ENCODE results near the gene ACSL3. TPM values are rescaled to one million over a fixed set of nuclear protein-coding genes. Genes with fewer than 3 reads are reported as not detected.

Gene ACSL3
- total RNA-seq, 1 donor from 2014 or later, result 87.0 TPM

- Mint-ChIP-seq H3K27ac (ENCODE audit: unreplicated experiment) (no peak overlapping the region), H3K4me1 (ENCODE audit: low read depth, unreplicated experiment) (no peaks in the 10 kb centered on the region), H3K9me3 (ENCODE audit: unreplicated experiment) (no peaks in the 10 kb centered on the region), H3K27me3 (ENCODE audit: unreplicated experiment) (no peaks in the 10 kb centered on the region), H3K36me3 (ENCODE audit: unreplicated experiment) (no peaks in the 10 kb centered on the region), H3K4me3 (ENCODE audit: unreplicated experiment) (no peak overlapping the region)
- TF ChIP-seq, protein P1, sequence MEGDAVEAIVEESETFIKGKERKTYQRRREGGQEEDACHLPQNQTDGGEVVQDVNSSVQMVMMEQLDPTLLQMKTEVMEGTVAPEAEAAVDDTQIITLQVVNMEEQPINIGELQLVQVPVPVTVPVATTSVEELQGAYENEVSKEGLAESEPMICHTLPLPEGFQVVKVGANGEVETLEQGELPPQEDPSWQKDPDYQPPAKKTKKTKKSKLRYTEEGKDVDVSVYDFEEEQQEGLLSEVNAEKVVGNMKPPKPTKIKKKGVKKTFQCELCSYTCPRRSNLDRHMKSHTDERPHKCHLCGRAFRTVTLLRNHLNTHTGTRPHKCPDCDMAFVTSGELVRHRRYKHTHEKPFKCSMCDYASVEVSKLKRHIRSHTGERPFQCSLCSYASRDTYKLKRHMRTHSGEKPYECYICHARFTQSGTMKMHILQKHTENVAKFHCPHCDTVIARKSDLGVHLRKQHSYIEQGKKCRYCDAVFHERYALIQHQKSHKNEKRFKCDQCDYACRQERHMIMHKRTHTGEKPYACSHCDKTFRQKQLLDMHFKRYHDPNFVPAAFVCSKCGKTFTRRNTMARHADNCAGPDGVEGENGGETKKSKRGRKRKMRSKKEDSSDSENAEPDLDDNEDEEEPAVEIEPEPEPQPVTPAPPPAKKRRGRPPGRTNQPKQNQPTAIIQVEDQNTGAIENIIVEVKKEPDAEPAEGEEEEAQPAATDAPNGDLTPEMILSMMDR (IDR thresholded peaks at IDR 0.05; ENCODE audit: partially characterized antibody, unreplicated experiment), result no peak
- no peak for DNase-seq
These were observed 37.5 kb upstream of the ACSL3 start for GRCh38 chr2:222823183-222823930.

DNA sequence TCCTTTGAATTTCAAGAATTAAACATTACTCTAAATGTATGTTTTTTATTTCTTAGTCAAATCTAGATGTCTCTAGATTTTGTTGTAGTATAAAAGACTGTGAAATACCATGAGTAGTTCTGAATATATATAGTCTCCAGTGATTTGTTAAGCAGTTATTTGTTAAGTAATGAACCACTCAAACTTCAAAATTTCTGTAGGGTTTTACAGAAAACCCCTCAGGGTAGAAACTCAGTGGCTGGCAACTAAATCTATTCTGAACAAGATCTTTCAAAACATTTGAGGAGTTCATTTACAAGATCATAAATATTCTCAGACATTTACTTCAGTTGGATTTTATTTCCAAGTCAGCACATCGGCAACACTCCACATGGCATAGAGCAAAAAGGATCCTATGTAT lies 35.8 kb upstream of the ACSL3 start:
- TF ChIP-seq, protein P1 (IDR thresholded peaks at IDR 0.05; ENCODE audit: partially characterized antibody, unreplicated experiment), result no peak
- no peaks in the 10 kb centered on the region for H3K36me3 Mint-ChIP-seq (ENCODE audit: unreplicated experiment)
- H3K27ac Mint-ChIP-seq (ENCODE audit: unreplicated experiment), result no peak overlapping the region
- H3K27me3 Mint-ChIP-seq (ENCODE audit: unreplicated experiment), result no peaks in the 10 kb centered on the region
- no peak overlapping the region for H3K4me3 Mint-ChIP-seq (ENCODE audit: unreplicated experiment)
- H3K9me3 Mint-ChIP-seq (ENCODE audit: unreplicated experiment), result no peaks in the 10 kb centered on the region
- no peak for DNase-seq
- no peaks in the 10 kb centered on the region for H3K4me1 Mint-ChIP-seq (ENCODE audit: low read depth, unreplicated experiment)

- no peak overlapping the region for H3K27ac Mint-ChIP-seq (ENCODE audit: unreplicated experiment)
- no peak overlapping the region for H3K4me3 Mint-ChIP-seq (ENCODE audit: unreplicated experiment)
- H3K36me3 Mint-ChIP-seq (ENCODE audit: unreplicated experiment), result no peaks in the 10 kb centered on the region
- no peak for DNase-seq
- no peaks in the 10 kb centered on the region for H3K4me1 Mint-ChIP-seq (ENCODE audit: low read depth, unreplicated experiment)
- TF ChIP-seq, protein P1 (IDR thresholded peaks at IDR 0.05; ENCODE audit: partially characterized antibody, unreplicated experiment), result no peak
- H3K9me3 Mint-ChIP-seq (ENCODE audit: unreplicated experiment), result peaks cover 1% of the 10 kb centered on the region
- no peaks in the 10 kb centered on the region for H3K27me3 Mint-ChIP-seq (ENCODE audit: unreplicated experiment)
These were observed 33.4 kb upstream of the ACSL3 start for GRCh38 chr2:222827417-222827816.

- Mint-ChIP-seq H3K27ac (ENCODE audit: unreplicated experiment) (no peak overlapping the region), H3K4me1 (ENCODE audit: low read depth, unreplicated experiment) (no peaks in the 10 kb centered on the region), H3K36me3 (ENCODE audit: unreplicated experiment) (no peaks in the 10 kb centered on the region), H3K27me3 (ENCODE audit: unreplicated experiment) (no peaks in the 10 kb centered on the region), H3K9me3 (ENCODE audit: unreplicated experiment) (peaks cover 1% of the 10 kb centered on the region), H3K4me3 (ENCODE audit: unreplicated experiment) (no peak overlapping the region)
- TF ChIP-seq, protein P1 (IDR thresholded peaks at IDR 0.05; ENCODE audit: partially characterized antibody, unreplicated experiment), result no peak
- DNase-seq, result no peak
These were observed 32.3 kb upstream of the ACSL3 start for GRCh38 chr2:222828572-222828971.

DNA sequence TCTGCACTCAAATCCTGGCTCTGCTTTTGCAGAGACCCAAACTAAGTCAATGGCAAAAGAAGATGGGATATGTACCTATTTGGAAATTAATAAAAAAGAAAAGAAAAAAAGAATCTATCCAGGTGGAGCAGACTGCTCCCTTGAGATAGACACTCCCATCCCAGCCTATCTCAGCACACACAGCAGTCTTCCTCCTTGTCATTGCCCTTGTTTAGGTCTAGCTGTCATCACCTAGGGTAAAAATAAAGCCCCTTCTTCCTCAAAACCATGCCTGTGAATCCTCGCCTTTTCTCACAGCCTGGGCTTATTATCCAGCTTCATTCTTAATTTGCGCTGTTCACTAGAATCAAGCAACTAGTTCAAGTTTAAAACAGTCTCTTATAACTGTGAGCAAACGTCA lies 30.7 kb upstream of the ACSL3 start:
- Mint-ChIP-seq H3K27me3 (ENCODE audit: unreplicated experiment) (no peaks in the 10 kb centered on the region), H3K4me3 (ENCODE audit: unreplicated experiment) (no peak overlapping the region), H3K27ac (ENCODE audit: unreplicated experiment) (no peak overlapping the region), H3K9me3 (ENCODE audit: unreplicated experiment) (peaks cover 1% of the 10 kb centered on the region), H3K36me3 (ENCODE audit: unreplicated experiment) (no peaks in the 10 kb centered on the region), H3K4me1 (ENCODE audit: low read depth, unreplicated experiment) (no peaks in the 10 kb centered on the region)
- DNase-seq, result no peak
- TF ChIP-seq, protein P1 (IDR thresholded peaks at IDR 0.05; ENCODE audit: partially characterized antibody, unreplicated experiment), result no peak

Data from glutamatergic neuron (in vitro differentiated cells).